ENCODE data around the gene FHOD1. TPM values are rescaled to one million over a fixed set of nuclear protein-coding genes. Genes with fewer than 3 reads are reported as not detected.

FHOD1 gene
- 45.5 and 57.1 TPM in 2 replicates for total RNA-seq (2014; rRNA removed)
- percentile 52 among the genes with signal in this experiment for Bru-seq, nascent RNA
- percentile 71 among the genes with signal in this experiment for BruChase-seq, experiment 1, labeled RNA remaining after a 6-hour chase
- percentile 58 among the genes with signal in this experiment for BruChase-seq, experiment 2, labeled RNA remaining after a 2-hour chase
- long read RNA-seq, partial matches to known transcripts = 22 of 30 reads
- long read RNA-seq, other reads (novel, unspliced or antisense) = 5 of 30 reads

DNA sequence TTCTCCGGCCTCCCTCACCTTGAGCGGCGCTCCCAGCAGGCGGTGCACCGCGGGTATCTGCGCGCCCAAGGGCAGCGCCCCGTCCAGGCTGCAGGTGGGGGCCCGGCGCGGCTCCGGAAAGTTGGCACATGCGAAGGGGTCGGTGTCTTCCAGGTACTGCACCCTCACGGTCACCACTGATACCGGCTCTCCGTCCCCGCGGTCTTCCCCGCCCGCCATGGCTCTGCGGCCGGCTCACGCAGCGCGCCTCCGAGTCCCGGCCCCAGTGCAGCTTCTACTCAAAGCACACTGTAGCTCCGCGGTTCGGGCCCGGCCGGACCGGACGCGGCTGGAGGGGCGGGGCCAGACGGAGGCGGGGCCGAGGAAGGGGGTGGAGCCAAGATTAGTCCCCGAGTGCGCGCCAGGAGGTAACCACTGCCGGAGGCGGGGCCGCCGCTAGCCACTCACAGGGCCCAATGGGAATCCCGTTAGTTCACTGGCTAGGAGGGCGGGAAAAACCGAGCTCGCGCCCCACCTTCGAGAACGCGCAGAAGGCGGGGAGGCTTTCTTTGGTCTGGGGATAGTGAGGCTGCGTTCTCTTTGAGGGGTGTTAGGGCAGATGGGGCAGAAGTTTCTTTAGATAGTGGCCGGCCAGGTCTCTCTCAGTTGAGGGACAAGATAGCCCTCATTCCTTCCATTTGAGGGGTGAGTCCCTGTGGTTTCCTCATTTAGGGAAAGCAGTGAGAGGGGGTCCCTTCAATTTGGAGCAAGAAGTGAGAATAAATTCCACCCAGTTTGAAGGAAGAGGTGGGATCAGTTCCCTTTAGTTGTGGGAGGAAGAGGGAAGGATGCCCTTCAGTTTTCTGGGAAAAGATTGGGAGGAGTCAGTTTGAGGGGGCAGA lies at the start of gene FHOD1:
Gene FHOD1, minus strand, starts transcription at position 290 of the 881 bp plus-strand sequence. Its CDS starts 71 bp downstream, at position 219.
- Histone ChIP-seq H4K20me1 (ENCODE audit: low read length) (no peaks in the 10 kb centered on the region), H3K27ac (ENCODE audit: low read length) (peak within 1 kb of the TSS; percentile 88), H3K79me2 (ENCODE audit: low read length) (peaks cover 43% of the 10 kb centered on the region), H3K4me2 (ENCODE audit: low read length) (peak within 1 kb of the TSS; percentile 95), H2AFZ (ENCODE audit: low read length) (peak within 1 kb of the TSS; percentile 94), H3K9ac (ENCODE audit: low read length) (peak within 1 kb of the TSS; percentile 72), H3K36me3 (ENCODE audit: low read depth, low read length) (no peaks in the 10 kb centered on the region), H3K4me3 (ENCODE audit: low read length) (peak within 1 kb of the TSS; percentile 89), H3K27me3 (ENCODE audit: low read length) (no peaks in the 10 kb centered on the region), H3K4me1 (ENCODE audit: insufficient read depth, low read length) (peaks cover 47% of the 10 kb centered on the region), H3K9me2 (replicated peaks; ENCODE audit: low read length) (no peaks in the 10 kb centered on the region), H3F3A (ENCODE audit: low read length, unreplicated experiment) (peaks cover 7% of the 10 kb centered on the region), H3K9me3 (ENCODE audit: low read length) (no peaks in the 10 kb centered on the region)
- ATAC-seq (peak; percentile 55), DNase-seq (peak; percentile 91)
- ChIA-PET CTCF (interaction anchor here (0.5 to 1.7 kb wide), 7 partner anchors 13 to 226 kb away, joined by 3 to 21 read pairs (median 5); no protein-coding TSS in a partner anchor), POLR2A (ENCODE audit: unreplicated experiment) (interaction anchor here (0.6 to 0.7 kb wide), 5 partner anchors 20 to 999 kb away, joined by 3 to 7 read pairs (median 4); no protein-coding TSS in a partner anchor)
- no peak for TF ChIP-seq EZH2phosphoT487 (IDR thresholded peaks at IDR 0.05; ENCODE audit: borderline replicate concordance, low read length)
- TF ChIP-seq, protein P1, sequence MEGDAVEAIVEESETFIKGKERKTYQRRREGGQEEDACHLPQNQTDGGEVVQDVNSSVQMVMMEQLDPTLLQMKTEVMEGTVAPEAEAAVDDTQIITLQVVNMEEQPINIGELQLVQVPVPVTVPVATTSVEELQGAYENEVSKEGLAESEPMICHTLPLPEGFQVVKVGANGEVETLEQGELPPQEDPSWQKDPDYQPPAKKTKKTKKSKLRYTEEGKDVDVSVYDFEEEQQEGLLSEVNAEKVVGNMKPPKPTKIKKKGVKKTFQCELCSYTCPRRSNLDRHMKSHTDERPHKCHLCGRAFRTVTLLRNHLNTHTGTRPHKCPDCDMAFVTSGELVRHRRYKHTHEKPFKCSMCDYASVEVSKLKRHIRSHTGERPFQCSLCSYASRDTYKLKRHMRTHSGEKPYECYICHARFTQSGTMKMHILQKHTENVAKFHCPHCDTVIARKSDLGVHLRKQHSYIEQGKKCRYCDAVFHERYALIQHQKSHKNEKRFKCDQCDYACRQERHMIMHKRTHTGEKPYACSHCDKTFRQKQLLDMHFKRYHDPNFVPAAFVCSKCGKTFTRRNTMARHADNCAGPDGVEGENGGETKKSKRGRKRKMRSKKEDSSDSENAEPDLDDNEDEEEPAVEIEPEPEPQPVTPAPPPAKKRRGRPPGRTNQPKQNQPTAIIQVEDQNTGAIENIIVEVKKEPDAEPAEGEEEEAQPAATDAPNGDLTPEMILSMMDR (conservative IDR thresholded peaks at IDR 0.05; ENCODE audit: low read depth, low read length) = no peak
- no peak for TF ChIP-seq EZH2 (IDR thresholded peaks at IDR 0.05; ENCODE audit: low read length, unreplicated experiment)
- intact Hi-C loops (cut with micrococcal nuclease) = loop anchor here (10.0 kb wide), 1 partner anchor 53 kb away; the partner anchor contains the start of genes E2F4, ELMO3 and EXOC3L1
- BruUV-seq (replicated peaks) = TSS peak; percentile 18

DNA sequence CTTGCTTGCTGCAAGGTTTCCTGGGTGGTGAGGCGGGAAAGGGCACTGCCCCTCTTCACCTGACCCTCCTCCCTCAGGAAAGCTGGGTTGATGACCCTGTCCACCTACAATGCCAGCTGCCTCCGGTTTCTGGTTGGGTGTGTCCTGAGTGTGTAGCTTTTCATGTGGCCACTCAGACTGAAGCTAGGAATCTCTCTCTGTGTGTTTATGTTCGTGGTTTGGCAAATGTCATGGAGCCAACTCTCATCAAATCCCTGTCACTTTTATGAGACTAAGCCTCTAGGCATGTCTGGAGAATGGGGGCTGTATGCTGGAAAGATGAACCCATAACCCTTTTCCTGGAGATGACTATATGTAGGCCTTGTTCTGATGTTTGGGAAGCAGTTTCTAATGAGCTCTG lies 49.1 kb upstream of the FHOD1 start:
- Histone ChIP-seq H4K20me1 (ENCODE audit: low read length) (no peaks in the 10 kb centered on the region), H2AFZ (ENCODE audit: low read length) (no peak overlapping the region), H3K4me1 (ENCODE audit: insufficient read depth, low read length) (peaks cover 13% of the 10 kb centered on the region), H3K9me3 (ENCODE audit: low read length) (no peaks in the 10 kb centered on the region), H3K79me2 (ENCODE audit: low read length) (no peaks in the 10 kb centered on the region), H3K27me3 (ENCODE audit: low read length) (no peaks in the 10 kb centered on the region), H3K9me2 (replicated peaks; ENCODE audit: low read length) (no peaks in the 10 kb centered on the region), H3K9ac (ENCODE audit: low read length) (no peak overlapping the region), H3F3A (ENCODE audit: low read length, unreplicated experiment) (no peaks in the 10 kb centered on the region), H3K36me3 (ENCODE audit: low read depth, low read length) (no peaks in the 10 kb centered on the region), H3K4me2 (ENCODE audit: low read length) (0 out of 2 replicates have a peak overlapping the region, but pooled peaks have one; percentile 10), H3K4me3 (ENCODE audit: low read length) (no peak overlapping the region), H3K27ac (ENCODE audit: low read length) (peak overlapping the region; percentile 41)
- TF ChIP-seq, protein P1 (conservative IDR thresholded peaks at IDR 0.05; ENCODE audit: low read depth, low read length) = no peak
- no peak for TF ChIP-seq EZH2phosphoT487 (IDR thresholded peaks at IDR 0.05; ENCODE audit: borderline replicate concordance, low read length)
- TF ChIP-seq EZH2 (IDR thresholded peaks at IDR 0.05; ENCODE audit: low read length, unreplicated experiment) = no peak
- ATAC-seq (peak; percentile 87), DNase-seq (peak; percentile 64)
- POLR2A ChIA-PET (ENCODE audit: unreplicated experiment) = no interaction called here
- intact Hi-C loops (cut with micrococcal nuclease) = no loop called here
- CTCF ChIA-PET = no interaction called here
- no TSS peak for BruUV-seq (replicated peaks)
